NCI-H1092 treated with DMSO at 0.1 percent for 48 hours (cell line): Measurements from ENCODE around the gene PHACTR1.
A peak's percentile ranks its signal among the peaks of the same experiment; 100 is the strongest.

Source experiments
- DNase-seq: peaks from one replicate; lab custom pipeline; 2025; lab: John Stamatoyannopoulos, UW

PHACTR1 gene

DNA sequence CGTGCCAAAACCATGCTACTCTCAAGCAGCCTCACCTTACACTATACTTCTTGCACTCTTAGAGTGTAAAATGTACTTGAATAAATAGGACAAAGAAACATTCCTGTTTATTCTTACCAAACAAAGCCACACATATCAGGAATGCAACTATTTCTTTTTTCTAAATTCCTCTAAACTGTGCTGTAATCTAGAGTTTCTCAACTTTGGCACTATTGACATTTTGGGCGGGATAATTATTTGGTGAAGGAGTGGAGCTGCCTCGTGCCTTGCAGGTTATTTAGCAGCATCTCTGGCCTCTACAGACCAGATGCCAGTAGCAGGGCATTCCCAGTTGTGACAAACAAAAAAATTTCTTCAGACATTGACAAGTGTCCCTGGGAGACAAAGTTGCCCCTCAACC, 86.9 kb downstream of the PHACTR1 start:
- DNase-seq = no peak

DNA sequence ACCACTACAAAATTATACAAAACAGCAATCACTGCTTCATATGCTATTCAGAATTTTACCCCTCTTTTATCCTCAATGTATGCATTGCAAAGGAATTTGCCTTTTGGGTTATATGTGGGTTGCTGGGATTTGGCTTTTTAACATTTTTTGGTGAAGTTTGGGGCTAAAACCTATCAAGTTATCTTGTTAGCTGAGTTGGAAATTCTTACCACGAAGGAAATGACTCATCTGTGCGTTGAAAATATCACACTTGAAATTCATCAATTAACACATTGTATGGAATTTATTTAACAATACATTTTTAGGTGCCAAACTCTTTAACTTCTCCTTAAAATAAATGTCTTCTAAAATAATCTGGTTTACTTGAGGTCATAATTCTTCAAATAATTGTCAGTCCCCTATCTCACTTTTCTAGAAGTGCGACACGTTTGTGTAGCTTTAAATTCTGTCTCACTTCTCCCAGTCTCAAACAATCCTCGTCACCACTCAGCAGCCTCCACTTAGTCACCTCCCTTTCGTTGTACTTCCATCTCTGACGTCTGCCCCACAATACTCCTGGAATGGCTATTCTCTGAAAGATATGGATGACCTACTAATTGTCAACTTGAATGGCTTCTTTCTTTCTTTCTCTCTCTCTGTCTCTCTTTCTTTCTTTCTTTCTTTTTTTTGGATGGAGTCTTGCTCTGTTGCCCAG, 88.5 kb downstream of the PHACTR1 start:
- DNase-seq = no peak

DNA sequence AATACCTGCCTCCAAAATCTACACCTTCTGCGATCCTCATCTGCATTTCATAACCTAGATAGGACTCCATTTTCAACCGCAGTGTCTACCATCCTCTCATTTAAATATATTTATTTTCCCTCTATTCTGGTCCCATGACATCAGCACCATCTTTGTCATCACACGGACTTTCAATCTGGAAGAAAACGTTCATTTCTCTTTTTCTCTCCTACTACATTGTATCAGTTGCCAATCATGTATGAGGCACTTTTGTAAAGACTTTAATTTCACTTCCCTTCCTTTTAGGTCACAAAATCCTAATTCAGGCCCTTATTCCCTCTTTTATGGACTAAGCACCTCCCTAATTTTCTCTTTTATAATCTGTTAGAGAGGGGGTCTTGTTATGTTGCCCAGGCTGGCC, 89.6 kb downstream of the PHACTR1 start:
- no peak for DNase-seq

GRCh38 chr6:12806796-12807195, 90.2 kb downstream of the PHACTR1 start:
- no peak for DNase-seq

DNA sequence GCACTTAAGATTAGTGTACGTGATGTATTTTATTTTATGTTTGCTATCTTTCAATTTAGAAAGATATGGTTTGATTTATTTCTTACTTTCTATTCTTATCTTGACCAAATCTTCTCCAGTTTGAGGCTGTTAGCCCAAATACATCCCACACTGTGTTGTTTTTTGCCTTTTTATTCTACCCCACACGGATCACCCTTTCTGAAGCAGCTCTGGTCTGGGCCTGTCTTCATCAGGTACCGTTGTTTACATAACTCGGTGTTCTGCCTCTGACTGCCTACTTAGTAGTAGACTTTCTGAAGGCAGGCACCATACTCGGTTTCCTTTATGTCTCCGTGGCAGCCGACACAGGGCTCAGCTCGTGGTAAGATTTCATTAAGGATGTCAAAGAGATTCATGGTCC, 95.0 kb downstream of the PHACTR1 start:
- DNase-seq = no peak

DNA sequence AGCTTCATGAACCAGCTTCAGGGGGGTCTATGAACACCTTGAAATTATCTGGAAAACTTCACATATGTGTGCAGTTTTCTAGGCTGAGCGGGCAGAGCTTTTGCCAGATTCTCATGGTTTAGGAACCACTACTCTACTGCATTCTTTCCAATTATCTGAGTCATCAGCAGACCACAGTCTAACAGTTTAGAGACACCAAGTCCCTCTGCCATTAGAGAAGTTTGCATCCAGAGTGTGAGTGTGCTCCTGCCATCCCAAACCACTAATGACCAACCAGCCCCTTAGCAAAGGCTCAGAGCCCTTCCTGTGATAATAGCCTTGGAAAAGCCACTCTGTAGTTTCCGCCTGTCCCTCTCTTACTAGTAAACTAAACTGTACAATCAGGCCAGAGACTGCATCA, 96.8 kb downstream of the PHACTR1 start:
- DNase-seq = no peak

DNA sequence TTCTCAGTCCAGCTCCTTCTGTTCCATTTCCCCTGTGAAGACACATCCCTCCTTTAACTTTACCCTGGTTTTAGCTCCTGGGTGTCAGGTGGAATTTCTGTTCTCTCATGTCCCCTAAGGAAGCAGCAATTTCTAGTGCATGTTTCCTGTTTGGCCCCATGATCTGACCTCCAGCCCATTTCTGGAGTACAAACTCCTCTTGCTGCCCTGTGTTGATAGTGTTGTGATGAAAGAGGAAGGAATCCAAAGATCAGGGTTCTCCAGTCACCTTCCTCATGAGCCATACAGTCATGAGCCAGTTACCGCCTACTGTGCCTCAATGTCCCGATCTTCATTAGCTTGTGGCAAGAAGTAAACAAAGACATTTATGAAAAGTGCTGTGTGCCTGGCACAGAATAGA, 97.4 kb downstream of the PHACTR1 start:
- DNase-seq = no peak

- no peak for DNase-seq
Measured at GRCh38 chr6:12815089-12815488, 98.5 kb downstream of the PHACTR1 start.

DNA sequence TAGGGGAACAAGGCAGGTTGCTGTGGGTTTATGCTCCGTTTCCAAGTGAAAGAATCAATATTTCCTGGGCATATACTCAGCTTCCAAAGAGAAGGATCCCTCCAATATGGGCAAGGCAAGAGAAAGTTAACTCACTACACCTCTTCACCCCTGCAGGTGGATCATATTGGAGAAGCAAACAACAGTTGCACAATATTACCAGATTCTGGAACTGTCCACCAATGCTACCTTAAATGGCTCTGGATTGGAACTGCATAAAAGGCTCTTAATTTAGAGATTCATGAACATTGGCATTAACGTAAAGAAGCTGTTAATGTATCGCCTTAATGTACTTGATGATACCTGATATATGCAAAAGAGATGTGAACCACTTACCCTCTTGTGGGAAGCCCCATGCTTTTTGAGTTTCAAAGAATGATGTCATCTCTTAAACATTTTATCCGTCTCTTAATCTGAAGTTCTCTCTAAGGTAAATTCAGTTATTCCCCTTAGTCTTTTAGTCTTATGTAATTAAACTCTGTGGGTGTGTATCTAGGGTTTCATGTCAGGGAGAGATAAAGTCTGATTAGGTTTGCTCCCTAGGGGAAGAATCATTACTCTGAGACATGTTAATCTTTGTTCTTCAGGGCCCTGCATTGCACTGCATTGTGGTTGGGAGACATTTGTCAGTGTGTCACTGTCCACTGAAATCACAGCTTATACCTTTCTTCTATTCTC, 99.5 kb downstream of the PHACTR1 start:
- no peak for DNase-seq

DNA sequence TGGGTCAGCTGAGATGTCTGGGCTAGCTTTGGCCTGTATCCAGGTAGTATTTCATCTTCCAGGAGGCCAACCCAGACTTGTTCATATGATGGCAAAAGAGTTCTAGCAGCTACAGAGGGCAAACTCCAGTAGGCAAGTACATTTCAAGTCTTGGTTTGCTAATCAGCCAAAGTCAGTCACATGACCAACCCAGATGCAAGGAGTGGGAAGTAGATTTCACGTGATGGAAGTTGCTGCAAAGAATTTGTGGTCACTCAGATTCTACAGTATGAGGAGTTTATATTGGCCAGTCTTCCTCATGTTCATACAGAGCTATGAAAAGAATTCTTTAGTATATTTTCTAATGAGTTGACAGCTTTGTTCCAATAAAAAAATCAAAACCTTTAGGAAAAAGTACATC, 101.8 kb downstream of the PHACTR1 start:
- no peak for DNase-seq

- no peak for DNase-seq
Measured at GRCh38 chr6:12823847-12824246, 107.3 kb downstream of the PHACTR1 start.

DNA sequence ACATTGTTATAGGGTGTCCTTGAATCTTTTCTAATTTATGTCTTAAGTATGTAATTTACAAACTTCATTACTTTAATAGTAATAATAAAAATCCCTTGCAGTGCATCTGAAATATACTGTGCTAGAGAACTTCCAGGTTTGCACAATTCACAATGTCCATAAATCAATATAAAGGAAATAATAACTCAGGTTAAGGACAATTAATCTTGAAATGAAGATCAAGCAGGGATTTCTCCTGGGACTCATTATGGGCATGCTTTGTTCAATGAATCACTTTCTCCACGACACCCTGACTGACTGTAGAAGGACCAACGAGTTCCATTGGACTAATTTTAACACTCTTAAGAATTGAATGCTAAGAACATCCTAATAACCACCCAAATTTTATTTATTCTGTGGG, 110.0 kb downstream of the PHACTR1 start:
- DNase-seq = no peak

DNA sequence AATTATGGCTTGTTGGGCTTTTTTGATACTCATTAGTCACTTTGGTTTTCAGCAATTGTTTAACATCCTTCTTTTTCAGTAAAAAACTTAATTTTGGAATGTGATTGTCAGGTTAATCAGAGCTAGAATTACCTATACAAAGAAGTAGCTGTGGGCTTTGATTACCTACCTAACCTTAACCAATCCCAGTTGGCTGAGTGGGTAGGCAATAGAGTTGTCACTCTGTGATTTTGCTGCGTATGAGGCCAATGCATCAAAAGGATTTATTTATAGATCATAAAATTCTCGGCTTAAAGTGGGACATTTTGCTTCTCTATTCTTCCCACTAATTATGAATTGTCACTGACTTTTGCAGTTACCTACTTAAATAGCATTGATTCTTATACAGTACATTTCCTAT, 111.4 kb downstream of the PHACTR1 start:
- no peak for DNase-seq

DNA sequence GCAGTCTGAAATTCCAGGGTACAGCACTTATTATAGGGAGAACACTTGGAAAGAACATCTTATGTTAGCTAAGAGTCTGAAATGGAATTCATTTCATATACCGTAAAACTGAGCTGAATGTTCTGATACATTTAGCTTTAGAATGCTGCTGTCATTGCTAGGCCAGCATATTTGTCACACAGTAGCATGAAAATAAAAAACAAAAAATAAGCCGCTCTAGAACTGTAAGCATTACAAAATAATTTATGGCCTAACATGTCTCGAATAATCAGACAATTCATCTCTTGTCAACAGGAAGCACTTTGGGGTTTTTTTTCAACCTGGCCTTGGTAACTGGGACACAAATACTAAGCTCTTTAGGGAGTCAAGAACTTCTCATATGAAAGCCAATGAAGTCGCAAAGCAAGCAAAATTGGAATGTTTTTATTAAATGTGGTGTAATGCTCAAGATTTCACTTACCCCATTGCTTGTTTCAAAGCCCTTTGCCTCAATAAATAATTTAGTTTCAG, 115.7 kb downstream of the PHACTR1 start:
- no peak for DNase-seq

DNA sequence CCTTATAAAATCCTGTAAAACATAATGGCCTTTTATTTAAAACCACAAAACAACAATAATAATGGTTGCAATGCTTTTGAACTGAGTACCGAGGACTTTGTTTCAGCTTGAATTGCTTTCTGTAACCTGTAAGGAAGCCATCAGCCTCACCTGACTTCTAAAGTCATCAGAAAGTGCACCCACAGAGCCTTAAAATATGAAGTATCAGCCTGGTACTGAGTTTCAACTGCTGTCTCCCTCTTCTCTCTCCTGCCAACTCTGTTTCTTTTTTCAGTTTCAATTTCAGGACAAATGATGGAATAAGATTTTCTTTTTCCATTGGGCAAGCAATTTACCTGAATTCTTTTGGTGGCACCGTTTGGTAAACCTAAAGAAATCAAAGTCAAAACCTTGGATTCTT, 119.4 kb downstream of the PHACTR1 start:
- DNase-seq = no peak

GRCh38 chr6:12841619-12842018, 125.1 kb downstream of the PHACTR1 start:
- no peak for DNase-seq

GRCh38 chr6:12842114-12842513, 125.5 kb downstream of the PHACTR1 start:
- DNase-seq = no peak

GRCh38 chr6:12842658-12843057, 126.1 kb downstream of the PHACTR1 start:
- DNase-seq = no peak

- DNase-seq = peak; percentile 2
Measured at GRCh38 chr6:12844284-12845223, 128.0 kb downstream of the PHACTR1 start.

GRCh38 chr6:12845224-12846004, 128.8 kb downstream of the PHACTR1 start:
- no peak for DNase-seq

DNA sequence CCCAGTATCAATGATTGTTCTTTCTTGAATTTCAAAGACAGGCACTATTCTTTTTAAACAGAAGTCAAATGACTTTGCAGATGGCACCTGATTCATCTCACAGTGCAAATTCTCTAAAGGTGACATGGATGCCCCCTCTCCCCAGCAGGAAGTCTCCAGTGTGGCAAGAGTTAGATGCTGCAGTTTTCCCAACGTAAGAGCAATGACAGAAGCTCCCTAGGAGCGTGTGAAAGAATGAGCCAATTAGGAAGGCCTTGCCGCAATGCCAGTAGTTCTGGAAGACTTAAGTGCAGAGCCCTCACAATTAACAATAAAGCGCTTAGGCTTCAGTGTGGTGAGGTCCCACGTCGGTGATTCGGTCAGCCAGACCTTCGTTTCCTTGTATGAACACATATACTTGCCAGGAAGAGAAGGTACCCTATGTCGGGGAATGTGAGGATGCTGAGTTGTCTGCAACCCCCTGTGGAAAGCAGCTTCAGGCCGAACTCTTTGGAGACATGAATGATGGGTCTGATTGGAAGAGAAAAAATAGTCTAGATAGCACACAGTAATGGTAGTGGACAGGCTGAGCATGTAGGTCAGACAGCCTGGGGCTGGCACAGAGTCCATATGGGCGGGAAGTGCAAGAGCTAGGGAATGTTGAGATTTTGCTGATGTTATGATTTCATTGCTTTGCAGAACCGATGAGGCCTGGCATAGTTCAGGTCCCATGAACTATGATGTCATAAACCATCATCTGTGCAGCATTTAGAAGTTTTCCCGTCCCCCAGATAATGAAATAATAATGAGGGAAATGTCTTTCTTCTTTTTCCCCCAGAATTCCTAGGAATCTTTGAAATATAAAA, 132.6 kb downstream of the PHACTR1 start:
- DNase-seq = no peak
